HG03196 (cell line): ENCODE measurements around the gene MBP.

Experiments used
- ATAC-seq: cut with Tn5 transposase; IDR thresholded peaks from one replicate; pipeline ENCODE4 v1.9.1; 2021; ENCODE audit not compliant: unreplicated experiment

MBP gene

DNA sequence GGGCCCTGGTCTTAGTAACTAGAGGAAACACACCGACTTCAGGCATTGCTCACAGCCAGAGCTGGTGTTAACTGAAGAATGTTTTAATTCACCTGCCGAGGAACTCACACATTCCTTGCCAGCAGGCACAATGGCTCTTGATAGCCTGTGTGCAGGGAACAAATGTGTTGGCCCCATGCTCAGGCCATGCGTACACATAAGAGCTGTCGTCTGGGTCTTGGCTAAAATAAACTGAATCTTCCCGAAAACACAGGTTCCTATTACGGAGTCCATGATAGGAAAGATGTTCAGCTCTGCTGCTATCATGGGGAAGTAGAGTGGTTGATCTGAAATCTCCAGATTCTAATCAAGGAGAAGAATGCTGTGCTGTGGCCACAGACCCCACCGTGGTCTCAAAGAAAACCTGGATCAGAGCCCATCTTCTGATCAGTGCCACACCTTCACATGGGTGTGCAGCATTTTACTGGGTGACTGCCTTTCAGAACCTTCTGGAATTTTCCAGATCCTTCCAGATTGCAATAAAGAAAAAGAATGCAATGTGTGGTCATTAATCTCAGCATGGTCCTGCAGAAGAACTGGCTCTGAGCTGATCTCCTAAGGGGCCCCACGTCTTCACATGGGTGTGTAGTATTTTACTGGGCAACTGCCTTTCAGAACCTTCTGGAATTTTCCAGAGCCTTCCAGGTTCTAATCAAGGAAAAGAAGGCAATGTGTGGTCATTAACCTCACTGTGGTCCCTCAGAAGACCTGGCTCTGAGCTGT is 17.2 kb downstream of the MBP start:
- ATAC-seq, result peak; percentile 17

DNA sequence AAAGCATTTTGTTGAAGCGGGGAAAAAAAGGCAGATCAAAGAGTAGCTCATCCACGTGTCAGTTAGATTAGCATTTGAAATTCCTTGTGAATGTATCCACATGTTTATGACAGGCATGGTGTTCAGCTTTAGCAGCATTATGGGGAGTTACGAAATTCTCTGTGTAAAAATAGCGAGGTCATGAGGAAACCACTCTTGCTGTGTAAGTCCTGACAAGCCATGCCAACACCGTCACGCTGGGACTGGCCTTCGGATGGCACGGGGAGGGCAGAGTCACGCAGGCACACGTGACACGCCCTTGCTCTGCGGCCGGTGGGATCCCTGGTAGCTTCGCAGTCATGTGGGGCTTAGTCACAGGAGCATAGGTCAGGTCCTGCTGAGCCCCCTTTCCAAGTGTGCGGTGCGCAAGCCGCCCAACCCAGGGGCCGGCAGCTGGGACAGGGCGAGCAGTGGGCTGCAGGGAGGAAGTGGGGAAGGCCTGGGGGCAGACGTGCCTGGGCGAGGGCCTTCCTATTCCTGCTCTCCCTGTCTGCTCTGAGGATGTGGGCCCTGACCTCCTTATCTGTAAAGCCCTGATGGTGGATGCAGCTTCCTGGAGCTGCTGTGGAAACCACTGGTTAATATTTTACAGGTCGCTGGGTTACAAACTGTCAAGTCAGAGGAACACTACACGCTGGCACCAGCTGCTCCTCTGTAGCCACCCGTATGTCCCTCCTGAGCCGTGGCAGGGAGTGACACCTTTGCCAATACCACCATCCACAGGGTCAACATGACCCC is 18.0 kb downstream of the MBP start:
- peak; percentile 88 for ATAC-seq

DNA sequence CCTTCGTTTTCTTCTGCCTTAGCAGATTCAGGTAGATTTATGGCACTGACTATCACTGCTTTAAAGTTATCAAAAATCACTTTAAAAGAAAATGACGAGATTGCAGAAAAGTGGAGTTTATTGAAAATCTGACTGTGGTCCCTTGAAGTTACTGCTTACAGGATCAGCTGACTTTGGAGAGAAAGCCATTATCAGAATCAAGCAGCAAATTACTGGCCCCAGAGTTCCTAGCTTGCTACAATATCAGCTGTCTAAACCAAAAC is 18.5 kb downstream of the MBP start:
- ATAC-seq, result no peak

DNA sequence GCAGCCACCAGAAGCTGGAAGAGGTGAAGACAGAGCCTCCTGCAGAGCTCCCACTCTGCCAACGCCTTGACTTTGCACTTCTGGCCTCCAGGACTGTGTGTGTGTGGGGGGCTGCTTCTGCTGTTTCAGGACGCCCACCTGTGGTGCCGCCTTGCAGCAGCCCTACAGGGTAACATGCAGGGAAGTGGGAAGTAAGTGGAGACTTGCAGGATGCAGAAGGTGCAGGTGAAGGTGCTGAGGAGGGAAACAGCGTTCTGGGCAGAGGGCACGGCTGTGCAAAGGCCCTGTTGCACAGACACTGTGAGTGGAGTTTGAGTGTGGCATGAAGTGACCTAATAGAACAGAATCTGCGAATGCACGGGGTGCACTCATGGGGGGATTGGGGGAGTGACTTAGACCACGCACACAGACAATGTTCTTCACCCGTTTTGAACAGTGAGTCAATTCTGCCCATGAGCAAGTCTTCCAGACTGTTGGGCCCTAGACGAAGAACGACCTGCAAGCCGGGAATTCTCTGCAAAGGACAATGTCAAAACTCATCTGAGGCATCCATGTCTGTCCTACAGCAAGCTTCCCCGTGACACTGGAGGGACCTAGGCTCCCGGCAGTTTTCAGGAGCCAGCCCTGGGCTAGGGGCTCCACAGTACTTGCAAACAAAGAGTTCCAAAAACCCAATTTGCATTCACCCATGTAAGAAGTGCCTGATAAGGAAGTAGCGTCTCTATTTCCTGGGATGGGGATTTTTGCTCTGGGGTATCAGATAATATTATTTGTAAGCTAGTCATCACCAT is 19.0 kb downstream of the MBP start:
- ATAC-seq, result no peak

DNA sequence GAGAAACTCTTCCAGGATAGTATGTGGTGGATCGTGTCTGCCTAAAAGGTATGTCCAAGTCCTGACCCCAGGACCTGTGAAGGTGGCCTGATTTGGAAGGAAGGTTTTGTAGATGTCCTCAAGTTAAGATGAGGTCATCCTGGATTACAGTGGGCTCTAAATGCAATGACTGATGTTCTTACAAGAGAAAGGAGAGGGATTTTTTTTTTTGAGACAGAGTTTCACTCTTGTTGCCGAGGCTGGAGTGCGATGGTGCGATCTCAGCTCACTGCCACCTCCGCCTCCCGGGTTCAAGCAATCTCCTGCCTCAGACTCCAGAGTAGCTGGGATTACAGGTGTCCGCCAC is 19.9 kb downstream of the MBP start:
- ATAC-seq, result no peak

DNA sequence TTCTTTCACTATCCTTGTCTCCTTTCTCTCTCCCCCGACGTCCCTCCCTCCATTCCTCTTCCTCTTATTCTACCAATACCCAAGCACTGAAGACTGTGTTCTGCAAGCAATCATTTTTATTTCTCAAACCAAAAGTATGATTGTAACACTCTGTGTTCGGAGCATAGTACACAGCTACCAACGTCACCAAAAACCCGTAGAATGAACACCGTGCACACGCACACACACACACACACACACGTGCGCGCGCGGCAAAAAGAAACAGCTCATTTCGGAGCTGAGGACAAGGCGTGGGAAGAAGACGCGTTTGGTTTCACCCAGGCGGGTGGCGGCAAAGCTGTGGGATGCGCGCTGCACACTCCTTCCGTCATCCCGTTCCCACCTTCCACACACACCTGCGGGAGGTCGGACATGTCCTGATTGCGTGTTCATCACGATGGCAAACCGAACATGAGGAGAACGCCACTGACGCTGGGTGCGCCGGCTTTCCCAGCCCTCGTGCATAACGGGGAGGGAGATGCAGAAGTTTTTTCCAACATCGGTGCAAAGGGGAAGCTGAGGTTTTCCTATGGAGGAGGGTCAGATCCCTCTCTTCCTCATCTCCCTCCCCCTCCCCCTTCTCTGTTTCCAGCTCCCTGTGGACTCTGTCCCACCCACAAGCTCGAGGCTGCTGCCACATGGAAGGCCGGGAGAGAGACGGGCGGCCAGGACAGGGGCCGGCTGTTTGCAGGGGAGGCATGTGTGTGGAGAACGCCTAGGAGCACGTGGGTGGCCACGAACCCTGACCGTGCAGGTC is 20.4 kb downstream of the MBP start:
- ATAC-seq, result no peak

DNA sequence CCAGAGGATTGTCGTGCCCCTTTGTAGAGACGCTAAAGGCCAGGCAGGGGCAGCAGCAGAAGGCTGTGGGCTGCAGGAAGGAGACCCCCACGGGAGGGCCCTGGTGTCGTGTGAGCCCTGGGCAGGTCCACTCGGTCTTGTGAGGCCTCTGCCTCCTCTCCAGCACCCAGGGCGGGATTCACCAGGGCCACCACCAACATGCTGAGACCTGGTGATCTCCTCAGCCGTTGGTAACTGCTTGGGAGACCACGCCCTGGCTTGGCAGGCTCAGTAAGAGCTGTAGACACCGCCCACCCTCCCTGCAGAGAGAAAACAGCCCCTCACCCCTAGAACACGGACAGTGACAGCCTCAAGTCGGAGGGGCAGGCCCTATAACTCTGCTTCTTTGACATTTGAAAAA is 21.1 kb downstream of the MBP start:
- no peak for ATAC-seq

DNA sequence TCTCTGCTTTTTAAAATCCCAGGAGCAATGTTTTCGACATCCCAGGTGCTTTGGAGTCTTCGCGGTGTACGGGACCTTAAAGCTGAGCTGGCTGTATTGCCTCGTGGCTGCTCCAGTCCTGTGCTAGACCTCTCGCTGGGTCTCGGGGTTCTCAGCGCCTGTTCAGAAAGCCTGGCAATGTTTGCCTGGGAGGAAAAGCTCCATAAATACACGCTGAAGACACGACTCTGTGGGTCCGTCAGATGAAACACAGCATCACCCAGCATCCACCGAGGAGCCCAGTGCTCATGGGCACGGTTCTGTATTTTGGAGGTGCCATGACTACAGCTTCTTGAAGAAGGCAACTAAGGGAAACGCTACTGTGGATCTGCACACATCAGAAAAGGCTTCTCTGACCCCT is 21.6 kb downstream of the MBP start:
- ATAC-seq, result no peak

DNA sequence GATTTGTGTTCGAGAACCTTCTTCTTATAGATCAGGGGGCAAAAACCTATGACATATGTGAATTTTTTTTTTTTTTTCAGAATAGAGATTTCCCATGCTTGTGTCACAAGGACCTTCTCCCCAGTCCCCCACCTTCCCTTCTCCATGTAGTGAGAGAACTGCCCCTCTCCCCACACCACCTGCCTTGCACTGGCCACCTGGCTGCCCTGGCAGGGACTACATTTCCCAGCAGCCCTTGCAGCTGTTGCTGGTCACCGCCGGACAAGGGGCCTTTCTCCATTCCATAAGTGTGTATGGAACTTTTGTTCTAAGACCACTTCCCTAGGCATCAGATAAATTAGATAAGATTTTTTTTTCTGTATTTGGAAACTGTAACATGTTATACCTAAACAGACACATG is 22.2 kb downstream of the MBP start:
- no peak for ATAC-seq

DNA sequence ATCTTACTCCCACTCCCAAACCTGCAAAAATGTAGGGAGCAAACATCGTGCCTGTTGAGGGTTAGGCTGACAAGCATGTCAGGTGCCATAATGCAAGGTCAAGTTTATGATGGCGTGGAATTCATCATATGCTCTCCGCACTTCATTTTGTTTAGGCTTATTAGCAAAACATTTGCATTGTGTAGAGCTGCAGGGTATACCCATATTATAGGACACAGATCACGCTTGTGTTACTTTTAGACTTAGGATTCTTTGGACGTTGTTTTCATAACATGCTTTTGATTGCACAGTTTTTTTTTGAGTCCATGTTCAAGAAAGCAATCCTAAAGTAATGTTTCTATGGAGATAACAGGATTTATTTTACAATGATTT is 22.9 kb downstream of the MBP start:
- ATAC-seq, result no peak

DNA sequence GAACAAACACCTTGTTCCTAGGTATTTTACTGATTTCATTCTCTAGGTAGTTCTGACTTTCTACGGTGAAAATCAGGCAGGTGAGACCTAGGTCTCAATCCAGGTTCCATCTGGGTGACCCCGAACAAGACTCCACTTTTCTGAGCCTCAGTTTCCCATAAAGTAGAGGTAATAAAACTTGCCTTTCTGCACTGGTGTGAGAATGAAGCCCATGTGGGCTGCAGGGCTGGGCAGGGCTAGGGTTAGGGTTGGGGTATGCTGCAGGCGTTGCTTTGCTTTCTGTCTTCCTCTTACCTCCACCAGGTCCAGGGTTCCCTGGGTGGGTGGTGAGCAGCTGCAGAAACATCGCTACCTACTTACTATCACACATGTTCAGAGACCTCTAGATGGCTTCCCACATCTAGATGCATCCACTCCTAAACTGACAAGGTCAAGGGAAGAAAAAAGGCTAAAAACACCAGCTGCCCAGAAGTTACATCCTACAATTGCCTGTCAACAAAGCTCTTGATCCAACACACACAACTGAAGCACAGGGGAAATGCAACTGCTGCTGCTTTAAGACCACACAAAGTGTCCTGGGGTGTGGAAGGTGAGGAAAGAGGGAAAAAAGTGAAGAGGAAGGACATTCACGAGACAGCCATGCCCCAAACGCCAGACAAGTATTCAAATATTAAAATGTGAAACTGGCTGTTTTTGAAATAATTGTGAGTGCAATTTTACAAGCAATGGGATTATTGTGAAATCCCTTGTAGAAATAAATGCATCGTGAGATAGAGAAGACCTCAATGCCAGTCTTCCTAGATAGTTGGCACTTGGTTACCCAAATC is 23.5 kb downstream of the MBP start:
- no peak for ATAC-seq

DNA sequence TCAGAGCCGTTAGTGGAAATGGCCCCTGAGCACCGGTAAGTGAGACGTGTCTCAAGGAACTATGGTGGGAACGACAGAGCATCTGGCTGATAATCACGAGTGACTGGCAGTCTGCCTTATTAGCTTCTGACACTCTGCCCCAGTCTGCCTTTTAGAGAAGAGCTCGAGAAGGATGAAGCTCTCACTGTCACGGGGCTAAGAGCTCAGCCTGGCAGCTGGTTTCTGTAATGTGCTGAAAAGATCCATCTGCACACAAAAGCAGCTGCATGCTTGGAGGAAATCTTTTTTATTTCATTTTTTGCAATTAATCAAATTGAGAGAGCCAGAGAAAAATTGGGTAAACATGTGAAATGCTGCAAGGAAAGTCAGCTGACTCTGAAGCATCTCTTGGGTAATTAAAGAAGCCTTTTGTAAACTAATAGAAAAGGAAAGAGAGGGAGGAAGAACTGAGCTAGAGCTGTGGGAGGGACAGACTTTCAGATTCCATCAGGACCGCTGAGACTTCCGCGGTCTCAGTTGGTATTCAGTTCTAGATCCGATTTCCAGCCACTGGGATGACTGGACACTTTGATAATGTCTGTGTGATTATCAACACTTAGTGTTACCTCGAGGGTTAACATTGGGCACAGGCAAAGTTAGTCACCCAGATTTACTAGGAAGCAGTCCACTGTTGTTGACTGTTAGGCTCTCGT is 24.4 kb downstream of the MBP start:
- peak; percentile 55 for ATAC-seq

DNA sequence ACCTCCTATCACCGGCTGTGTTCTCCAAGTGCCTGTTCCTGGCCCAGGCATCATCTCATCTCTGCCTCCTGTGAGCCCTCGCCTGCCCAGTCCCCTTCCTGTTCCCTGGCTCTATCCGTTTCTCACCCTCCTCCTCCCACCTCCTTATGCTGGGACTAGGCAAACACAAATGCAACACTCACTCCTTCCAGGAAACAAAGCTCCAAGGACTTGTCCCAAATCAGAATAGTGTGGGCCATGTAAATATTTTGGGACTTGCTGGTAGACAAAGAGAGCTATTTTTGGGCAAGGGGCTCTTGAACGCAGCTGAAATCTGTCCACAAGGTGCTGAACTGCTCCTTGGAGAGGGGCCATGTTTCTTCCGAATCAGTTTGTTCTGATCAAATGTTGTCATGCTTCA is 25.3 kb downstream of the MBP start:
- ATAC-seq, result no peak

DNA sequence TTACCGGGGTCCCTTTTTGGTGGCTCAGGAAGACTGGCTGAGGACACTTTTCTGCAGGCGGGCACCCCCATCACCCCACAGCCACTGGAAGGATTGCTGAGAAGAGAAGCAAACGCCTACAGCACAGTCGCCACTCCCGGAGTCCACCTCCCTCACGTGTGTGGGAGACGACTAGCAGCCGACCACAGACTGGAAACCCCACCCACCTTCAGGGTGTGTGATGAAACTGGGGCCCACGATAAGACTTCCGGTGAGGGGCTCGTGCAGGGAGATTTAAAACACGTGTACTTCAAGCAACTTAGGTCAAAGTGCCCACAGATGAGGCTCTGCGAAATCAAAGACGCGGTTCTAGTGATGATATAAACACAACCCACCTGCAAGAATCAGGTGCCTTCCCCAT is 26.3 kb downstream of the MBP start:
- ATAC-seq, result no peak

DNA sequence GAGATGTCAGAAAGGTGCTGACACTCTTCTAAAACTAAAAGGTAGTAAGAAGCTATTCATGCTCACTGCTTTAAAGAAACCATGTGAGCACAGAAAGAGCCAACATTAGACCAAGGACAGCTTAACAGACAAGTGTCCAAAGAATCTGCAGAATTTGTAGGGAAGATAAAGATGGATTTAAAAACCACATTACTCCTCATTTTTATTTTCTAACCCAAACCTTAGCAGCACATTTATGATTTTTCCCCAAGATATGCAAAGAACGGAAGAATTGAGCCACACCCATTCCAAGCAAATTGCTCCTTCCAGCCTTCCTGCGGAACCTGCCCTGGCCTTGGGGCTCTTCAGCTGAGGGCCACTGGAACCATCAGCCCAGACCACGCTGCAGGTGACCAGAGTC is 26.9 kb downstream of the MBP start:
- no peak for ATAC-seq

DNA sequence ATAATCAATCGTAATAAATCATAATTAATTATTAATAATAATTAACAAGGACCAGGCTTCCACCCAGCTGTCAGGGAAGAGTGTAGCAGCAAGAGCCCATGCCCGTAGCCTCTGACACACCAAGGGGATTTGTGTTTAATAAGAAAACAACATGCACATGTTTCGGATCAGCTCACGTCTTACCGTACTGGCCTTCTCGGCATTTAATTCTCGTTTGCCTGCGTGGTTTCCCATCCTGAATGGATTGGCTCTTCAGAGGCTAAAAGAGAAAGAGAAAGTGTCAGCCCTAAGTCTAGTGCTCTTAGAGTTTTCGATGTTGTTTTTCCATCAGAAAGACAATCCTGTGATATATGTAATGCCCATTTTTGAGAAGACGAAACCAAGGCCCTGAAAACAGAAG is 27.6 kb downstream of the MBP start:
- no peak for ATAC-seq

DNA sequence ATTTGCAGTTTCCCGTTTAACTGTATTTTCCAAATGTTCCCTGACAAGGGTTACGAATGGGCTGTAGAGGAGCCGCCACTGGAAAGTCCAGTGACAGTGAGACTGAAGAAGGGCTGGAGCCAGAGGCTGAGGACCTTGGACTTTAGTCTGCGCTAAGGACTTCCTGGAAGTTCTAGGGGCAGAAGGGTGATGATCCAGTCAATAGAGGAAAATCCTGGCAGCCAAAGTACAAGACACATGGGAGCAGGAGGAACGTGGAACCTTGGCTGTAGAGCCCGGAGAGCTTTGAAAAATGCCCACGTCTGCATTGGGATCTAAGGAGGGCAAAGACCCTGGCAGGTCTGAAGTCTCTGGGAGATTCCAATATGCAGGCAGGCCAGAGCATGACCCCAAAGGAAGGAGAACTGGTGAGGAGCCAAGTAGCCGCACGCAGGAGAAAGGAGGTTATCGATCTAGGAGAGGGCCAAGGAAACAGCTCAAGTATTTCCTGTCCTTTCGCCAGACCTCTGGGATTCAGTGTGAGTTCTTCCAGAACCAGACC is 28.5 kb downstream of the MBP start:
- ATAC-seq, result no peak

DNA sequence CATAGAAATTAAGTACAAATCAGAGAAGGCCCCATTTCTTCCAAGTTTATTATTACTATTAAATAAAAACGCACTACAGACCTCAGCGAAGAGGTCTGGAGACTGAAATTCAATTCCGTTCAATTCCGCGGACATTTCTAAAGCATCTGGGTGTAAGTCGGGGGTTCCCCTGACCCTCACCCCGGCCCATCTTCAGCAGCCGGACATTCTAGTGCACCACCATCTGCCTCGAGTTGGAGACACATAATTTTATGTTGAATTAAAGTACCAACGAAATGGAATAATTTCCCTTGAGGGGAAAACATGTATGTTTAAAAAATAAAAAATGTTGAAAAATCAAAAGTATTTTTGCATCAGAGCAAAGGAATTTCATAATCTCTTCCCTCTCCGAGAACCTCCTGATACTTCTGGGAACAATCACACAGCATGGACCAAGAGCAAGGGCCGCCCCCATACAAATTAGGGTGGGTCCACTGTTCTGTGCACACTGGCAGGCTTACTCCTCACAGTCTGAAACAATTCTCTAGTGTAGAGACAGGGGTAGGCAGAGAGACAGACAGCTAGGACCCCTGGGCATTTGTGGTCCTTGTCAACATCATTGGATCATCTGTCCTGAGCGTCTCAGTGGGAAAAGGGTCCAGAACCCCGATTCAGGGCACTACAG is 29.3 kb downstream of the MBP start:
- ATAC-seq, result no peak
